K562 (cell line): Measurements from ENCODE around the gene UBN2.

ENCODE experiments used
- DDX20 ChIP-seq: fragments of 450-650 bp; IDR thresholded peaks from 2 replicates; pipeline ENCODE4 v1.6.1; 2016; ENCODE audit warnings: missing genetic modification characterization, low read depth, mild to moderate bottlenecking, missing compliant biosample characterization, moderate library complexity
- EZH2 ChIP-seq: IDR thresholded peaks from 2 replicates; pipeline ENCODE4 v1.6.1; 2012; ENCODE audit warnings: low read depth, mild to moderate bottlenecking, inconsistent platforms, low read length, borderline replicate concordance
- HDGF ChIP-seq: fragments of 450-650 bp; IDR thresholded peaks from 2 replicates; pipeline ENCODE4 v1.6.1; 2016
- LEF1 ChIP-seq: fragments of 450-650 bp; IDR thresholded peaks from 2 replicates; pipeline ENCODE4 v1.6.1; 2016; ENCODE audit warnings: mild to moderate bottlenecking
- POLR2A ChIP-seq: fragments of 450-650 bp; conservative IDR thresholded peaks from 2 replicates; pipeline ENCODE4 v1.6.1; 2016
- RAD21 ChIP-seq, 2 experiments: fragments of 250-450 bp in 1 of 2; fragments of 450-650 bp in 1 of 2; sonication (Bioruptor Pico) in 1 of 2; formaldehyde crosslinking in 1 of 2; IDR thresholded peaks in 1 of 2; conservative IDR thresholded peaks in 1 of 2; 2 replicates each; pipeline versions ENCODE4 v1.4.0 to v1.8.0; 2020 to 2022; ENCODE audit warnings: mild to moderate bottlenecking in 2 of 2, moderate library complexity in 1 of 2
- RFX5 ChIP-seq: IDR thresholded peaks from 2 replicates; pipeline ENCODE4 v1.6.1; 2011; ENCODE audit warnings: low read depth, mild to moderate bottlenecking, improper control_type of control experiment, low read length
- SP1 ChIP-seq: sonication (generic); formaldehyde crosslinking; IDR thresholded peaks from 2 replicates; pipeline ENCODE4 v1.8.1; 2022; ENCODE audit warnings: mild to moderate bottlenecking, missing genetic modification reagents
- TRIM24 ChIP-seq, 2 experiments: fragments of 450-650 bp; IDR thresholded peaks; 2 replicates each; pipeline ENCODE4 v1.6.1; 2016
- ZFPM2 ChIP-seq: fragments of 250-450 bp; sonication (Bioruptor Pico); IDR thresholded peaks from 2 replicates; pipeline ENCODE4 v1.5.1; 2022; ENCODE audit warnings: mild to moderate bottlenecking
- ZFX ChIP-seq: sonication (generic); formaldehyde crosslinking; IDR thresholded peaks from 2 replicates; pipeline ENCODE4 v1.8.0; 2022; ENCODE audit warnings: mild to moderate bottlenecking, missing genetic modification reagents, moderate library complexity
- ZSCAN29 ChIP-seq: fragments of 450-650 bp; IDR thresholded peaks from 2 replicates; pipeline ENCODE4 v1.6.1; 2017
- TF ChIP-seq, protein P1 (sequence below), 3 experiments: IDR thresholded peaks in 2 of 3; conservative IDR thresholded peaks in 1 of 3; 2 replicates each; pipeline ENCODE4 v1.5.1; 2011 to 2012; ENCODE audit warnings: low read length in 3 of 3, mild to moderate bottlenecking in 3 of 3, control low read depth in 2 of 3, improper control_type of control experiment in 1 of 3, inconsistent platforms in 1 of 3, low read depth in 1 of 3, mixed read lengths in 1 of 3, moderate library complexity in 1 of 3; ENCODE audit not compliant: insufficient read depth in 2 of 3

GRCh38 chr7:139351027-139351426 lies 120.0 kb downstream of the UBN2 start:
- TF ChIP-seq POLR2A (no peak), TRIM24 (IDR thresholded peaks at IDR 0.05) (no peak), ZFPM2 (no peak), LEF1 (no peak), EZH2 (no peak), RAD21 (CRISPR knock-in tag; conservative IDR thresholded peaks at IDR 0.05 in 1 of 2, IDR thresholded peaks at IDR 0.05 in 1 of 2) (no peak), RFX5 (no peak), SP1 (no peak), ZFX (CRISPR knock-in tag) (no peak), DDX20 (no peak), ZSCAN29 (no peak), HDGF (no peak)
- TF ChIP-seq, protein P1, sequence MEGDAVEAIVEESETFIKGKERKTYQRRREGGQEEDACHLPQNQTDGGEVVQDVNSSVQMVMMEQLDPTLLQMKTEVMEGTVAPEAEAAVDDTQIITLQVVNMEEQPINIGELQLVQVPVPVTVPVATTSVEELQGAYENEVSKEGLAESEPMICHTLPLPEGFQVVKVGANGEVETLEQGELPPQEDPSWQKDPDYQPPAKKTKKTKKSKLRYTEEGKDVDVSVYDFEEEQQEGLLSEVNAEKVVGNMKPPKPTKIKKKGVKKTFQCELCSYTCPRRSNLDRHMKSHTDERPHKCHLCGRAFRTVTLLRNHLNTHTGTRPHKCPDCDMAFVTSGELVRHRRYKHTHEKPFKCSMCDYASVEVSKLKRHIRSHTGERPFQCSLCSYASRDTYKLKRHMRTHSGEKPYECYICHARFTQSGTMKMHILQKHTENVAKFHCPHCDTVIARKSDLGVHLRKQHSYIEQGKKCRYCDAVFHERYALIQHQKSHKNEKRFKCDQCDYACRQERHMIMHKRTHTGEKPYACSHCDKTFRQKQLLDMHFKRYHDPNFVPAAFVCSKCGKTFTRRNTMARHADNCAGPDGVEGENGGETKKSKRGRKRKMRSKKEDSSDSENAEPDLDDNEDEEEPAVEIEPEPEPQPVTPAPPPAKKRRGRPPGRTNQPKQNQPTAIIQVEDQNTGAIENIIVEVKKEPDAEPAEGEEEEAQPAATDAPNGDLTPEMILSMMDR (IDR thresholded peaks at IDR 0.05 in 2 of 3, conservative IDR thresholded peaks at IDR 0.05 in 1 of 3; ENCODE audit: insufficient read depth in 2 of 3, low read depth in 1 of 3, low read length in 3 of 3) = no peak
